ENCODE data around the gene HOXD10. TPM values are rescaled to one million over a fixed set of nuclear protein-coding genes. Genes with fewer than 3 reads are reported as not detected.

Gene HOXD10
- total and polyA plus RNA-seq, 2 of the 13 experiments (the other 11 are each of a cell fraction or from before 2014, with no cell fraction given): not detected

DNA sequence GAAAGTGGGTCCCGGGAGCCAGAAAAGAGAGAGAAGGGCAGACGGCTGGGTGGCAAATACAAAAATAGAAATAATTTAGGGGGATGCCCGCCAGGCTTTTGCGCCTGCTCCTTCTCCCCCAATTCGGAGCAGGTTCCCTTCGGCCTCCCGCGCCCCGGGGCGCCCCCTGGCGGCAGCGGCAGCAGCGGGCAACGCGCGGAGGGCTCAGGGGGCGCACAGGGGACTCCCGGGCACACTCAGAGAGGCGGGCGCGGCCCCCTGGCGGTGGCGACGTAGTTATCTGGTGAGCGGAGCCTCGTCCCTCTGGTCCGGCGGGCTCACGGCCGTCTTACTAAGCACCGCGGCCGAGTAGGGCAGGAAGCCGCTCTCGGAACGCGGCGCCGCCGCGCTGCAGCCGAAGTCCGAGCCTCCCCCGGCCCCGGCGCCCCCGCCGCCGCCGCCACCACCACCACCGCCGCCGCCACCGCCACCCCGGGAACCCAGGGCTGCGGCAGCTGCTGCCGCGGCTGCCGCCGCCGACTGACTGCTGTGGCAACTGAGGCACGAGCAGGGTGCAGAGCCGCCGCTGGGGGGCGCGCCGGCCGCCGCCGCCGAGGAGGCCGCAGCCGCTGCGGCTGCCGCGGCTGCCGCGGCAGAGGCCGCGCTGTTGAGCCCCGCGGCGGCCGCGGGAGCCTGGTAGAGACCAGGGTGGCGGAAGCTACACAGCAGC lies 36.6 kb upstream of the HOXD10 start (continued):
- no peak for TF ChIP-seq ZNF775 (CRISPR knock-in tag; IDR thresholded peaks at IDR 0.05; ENCODE audit: borderline replicate concordance)
- no peak for TF ChIP-seq ZC3H13 (CRISPR knock-in tag; IDR thresholded peaks at IDR 0.05)
- TF ChIP-seq, protein P1, sequence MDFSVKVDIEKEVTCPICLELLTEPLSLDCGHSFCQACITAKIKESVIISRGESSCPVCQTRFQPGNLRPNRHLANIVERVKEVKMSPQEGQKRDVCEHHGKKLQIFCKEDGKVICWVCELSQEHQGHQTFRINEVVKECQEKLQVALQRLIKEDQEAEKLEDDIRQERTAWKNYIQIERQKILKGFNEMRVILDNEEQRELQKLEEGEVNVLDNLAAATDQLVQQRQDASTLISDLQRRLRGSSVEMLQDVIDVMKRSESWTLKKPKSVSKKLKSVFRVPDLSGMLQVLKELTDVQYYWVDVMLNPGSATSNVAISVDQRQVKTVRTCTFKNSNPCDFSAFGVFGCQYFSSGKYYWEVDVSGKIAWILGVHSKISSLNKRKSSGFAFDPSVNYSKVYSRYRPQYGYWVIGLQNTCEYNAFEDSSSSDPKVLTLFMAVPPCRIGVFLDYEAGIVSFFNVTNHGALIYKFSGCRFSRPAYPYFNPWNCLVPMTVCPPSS (IDR thresholded peaks at IDR 0.05): no peak
- no peak for TF ChIP-seq IKZF1 (IDR thresholded peaks at IDR 0.05)
- TF ChIP-seq, protein P2, sequence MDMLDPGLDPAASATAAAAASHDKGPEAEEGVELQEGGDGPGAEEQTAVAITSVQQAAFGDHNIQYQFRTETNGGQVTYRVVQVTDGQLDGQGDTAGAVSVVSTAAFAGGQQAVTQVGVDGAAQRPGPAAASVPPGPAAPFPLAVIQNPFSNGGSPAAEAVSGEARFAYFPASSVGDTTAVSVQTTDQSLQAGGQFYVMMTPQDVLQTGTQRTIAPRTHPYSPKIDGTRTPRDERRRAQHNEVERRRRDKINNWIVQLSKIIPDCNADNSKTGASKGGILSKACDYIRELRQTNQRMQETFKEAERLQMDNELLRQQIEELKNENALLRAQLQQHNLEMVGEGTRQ (IDR thresholded peaks at IDR 0.05; ENCODE audit: low read depth, low read length): no peak
- TF ChIP-seq, protein P2 (CRISPR knock-in tag; IDR thresholded peaks at IDR 0.05; ENCODE audit: borderline replicate concordance): no peak
- TF ChIP-seq ZNF382 (CRISPR knock-in tag; IDR thresholded peaks at IDR 0.05; ENCODE audit: borderline replicate concordance): no peak

DNA sequence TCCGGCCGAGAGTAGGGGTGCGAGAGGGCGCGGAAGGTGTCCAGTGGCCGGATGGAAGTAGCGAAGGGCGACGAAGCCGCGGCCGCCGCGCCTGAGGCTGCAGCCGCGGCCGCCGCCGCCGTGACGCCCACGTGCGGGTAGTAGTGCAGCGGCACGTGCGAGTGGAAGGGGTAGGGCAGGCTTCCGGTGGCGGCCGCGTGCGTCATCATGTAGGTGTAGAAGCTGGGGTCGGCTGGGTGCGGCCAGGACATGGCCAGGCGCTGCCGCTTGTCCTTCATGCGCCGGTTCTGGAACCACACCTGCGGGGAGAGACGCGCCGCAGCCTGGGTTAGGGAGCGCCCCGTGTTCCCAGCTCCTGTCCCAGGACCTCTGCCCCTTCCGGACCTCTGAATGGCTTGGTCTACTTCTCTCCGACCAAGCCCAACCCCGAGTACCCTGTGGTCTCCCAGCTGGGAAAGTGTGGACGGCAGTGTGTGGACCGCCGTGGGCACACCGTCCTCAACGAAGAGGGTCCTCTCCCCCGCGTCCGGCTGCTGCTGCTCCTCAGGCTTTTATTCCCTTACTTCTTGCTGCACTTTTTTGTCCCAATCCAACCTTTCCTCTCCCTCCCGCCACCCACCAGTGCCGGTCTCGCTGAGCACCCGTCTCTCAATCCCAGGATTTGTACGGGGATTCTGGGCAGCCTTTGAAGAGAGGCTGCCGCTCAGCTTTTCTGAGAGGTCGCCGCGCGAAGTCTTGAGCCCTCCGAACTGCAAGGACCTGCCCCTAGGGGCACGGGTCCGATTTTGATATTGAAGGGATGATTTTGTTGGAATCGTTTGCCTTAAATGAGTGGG lies 35.8 kb upstream of the HOXD10 start:
- in situ Hi-C loops (cut with HindIII; ENCODE audit: extremely low pct_ligation_motif_present, low pct_unique_long_range_greater_than_20kb): no loop called here
- TF ChIP-seq RFXANK (CRISPR knock-in tag; IDR thresholded peaks at IDR 0.05): no peak
- TF ChIP-seq ZNF749 (CRISPR knock-in tag; IDR thresholded peaks at IDR 0.05; ENCODE audit: borderline replicate concordance): no peak
- no peak for TF ChIP-seq RELA (CRISPR knock-in tag; IDR thresholded peaks at IDR 0.05)
- TF ChIP-seq, protein P3, sequence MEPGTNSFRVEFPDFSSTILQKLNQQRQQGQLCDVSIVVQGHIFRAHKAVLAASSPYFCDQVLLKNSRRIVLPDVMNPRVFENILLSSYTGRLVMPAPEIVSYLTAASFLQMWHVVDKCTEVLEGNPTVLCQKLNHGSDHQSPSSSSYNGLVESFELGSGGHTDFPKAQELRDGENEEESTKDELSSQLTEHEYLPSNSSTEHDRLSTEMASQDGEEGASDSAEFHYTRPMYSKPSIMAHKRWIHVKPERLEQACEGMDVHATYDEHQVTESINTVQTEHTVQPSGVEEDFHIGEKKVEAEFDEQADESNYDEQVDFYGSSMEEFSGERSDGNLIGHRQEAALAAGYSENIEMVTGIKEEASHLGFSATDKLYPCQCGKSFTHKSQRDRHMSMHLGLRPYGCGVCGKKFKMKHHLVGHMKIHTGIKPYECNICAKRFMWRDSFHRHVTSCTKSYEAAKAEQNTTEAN (CRISPR knock-in tag; conservative IDR thresholded peaks at IDR 0.05): no peak
- TF ChIP-seq ZKSCAN8 (CRISPR knock-in tag; IDR thresholded peaks at IDR 0.05; ENCODE audit: borderline replicate concordance): no peak
- no peak for TF ChIP-seq HDAC1 (CRISPR knock-in tag; IDR thresholded peaks at IDR 0.05)
- no peak for TF ChIP-seq ZNF747 (CRISPR knock-in tag; IDR thresholded peaks at IDR 0.05; ENCODE audit: borderline replicate concordance)
- no peak for TF ChIP-seq ZBTB7B (CRISPR knock-in tag; IDR thresholded peaks at IDR 0.05)
- TF ChIP-seq NR1H2 (CRISPR knock-in tag; IDR thresholded peaks at IDR 0.05; ENCODE audit: borderline replicate concordance, low read depth): no peak
- TF ChIP-seq GZF1 (CRISPR knock-in tag; IDR thresholded peaks at IDR 0.05): no peak
- no peak for TF ChIP-seq ZBTB38 (CRISPR knock-in tag; IDR thresholded peaks at IDR 0.05)
- no peak for TF ChIP-seq CCAR2 (optimal IDR thresholded peaks at IDR 0.05; ENCODE audit: low read depth, low read length)

More for the DNA sequence above, 35.8 kb upstream of the HOXD10 start:
- H4K20me1 ChIP-seq (ENCODE audit: insufficient read depth, low read length): no peaks in the 10 kb centered on the region
- no peak overlapping the region for H2AFZ ChIP-seq (ENCODE audit: low read length)
- intact Hi-C loops (cut with micrococcal nuclease; ENCODE audit: unreplicated experiment): no loop called here
- H3K27me3 ChIP-seq (ENCODE audit: control insufficient read depth in 1 of 2, insufficient read depth in 2 of 2, low read length in 2 of 2): peaks cover 4 to 74% of the 10 kb centered on the region in 2 experiments; a peak in 4 of 5 replicates
- DNase-seq (ENCODE audit: low spot score) (no peak), FAIRE-seq (no peak), ATAC-seq (no peak)
- no peak overlapping the region for H3K4me2 ChIP-seq (ENCODE audit: low read depth, low read length)
- no peak overlapping the region for H3K4me3 ChIP-seq (replicated peaks in 1 of 3; ENCODE audit: insufficient read depth in 1 of 3, low read depth in 2 of 3, low read length in 3 of 3)
- ChIA-PET POLR2A (no interaction called here), CTCF (ENCODE audit: low intra/inter-chr PET ratio, low total read pairs) (interaction anchor here (0.9 kb wide), 1 partner anchor 391 kb away, joined by 5 read pairs; no protein-coding TSS in a partner anchor)
- no peak overlapping the region for H3K9ac ChIP-seq (ENCODE audit: insufficient read depth, low read depth, low read length)
- BruUV-seq (replicated peaks): no TSS peak
- no peaks in the 10 kb centered on the region for H3K79me2 ChIP-seq (ENCODE audit: insufficient read depth, low read length)
- peaks cover 3% of the 10 kb centered on the region; the same call in 1 of the 2 replicates for H3K4me1 ChIP-seq (ENCODE audit: insufficient read depth, low read length)
- no peaks in the 10 kb centered on the region for H3K36me3 ChIP-seq (replicated peaks in 1 of 2; ENCODE audit: control insufficient read depth in 1 of 2, insufficient read depth in 2 of 2, low read length in 2 of 2)
- H3K9me3 ChIP-seq (ENCODE audit: low read length): no peaks in the 10 kb centered on the region
- no peak overlapping the region for H3K27ac ChIP-seq (ENCODE audit: extremely low read length, insufficient read depth, low read length)
- WGBS (ENCODE audit: low lambda C conversion rate): 86% methylated on average over 60 of the region's 68 CpGs

Data from HepG2 (cell line).